Heart right ventricle (tissue), 16 donors: ENCODE measurements around the gene GPATCH3. TPM values are rescaled to one million over a fixed set of nuclear protein-coding genes. Genes with fewer than 3 reads are reported as not detected.

ENCODE experiments used
- ATAC-seq, 8 donors: fragments of 200-7000 bp; cut with Tn5 transposase; one replicate each; pipeline ENCODE4 v1.9.1; 2020; ENCODE audit warnings: mild to moderate bottlenecking in 8 of 8, moderate library complexity in 8 of 8, moderate number of reproducible peaks in 1 of 8
- DNase-seq, 2 donors: peaks; one replicate each; pipeline ENCODE4 v3.0.0-alpha.2; 2020
- H3K27ac ChIP-seq, 10 donors: fragments of 200-600 bp; sonication (generic) in 2 of 10; one replicate each; pipeline versions ENCODE4 v1.5.0 to v1.8.0; 2020 to 2022; ENCODE audit warnings: mild to moderate bottlenecking in 3 of 10
- H3K27me3 ChIP-seq, 7 donors: fragments of 200-600 bp; one replicate each; pipeline ENCODE4 v1.8.0; 2021 to 2022; ENCODE audit warnings: mild to moderate bottlenecking in 2 of 7
- H3K36me3 ChIP-seq, 9 donors: fragments of 200-600 bp; sonication (generic) in 1 of 9; one replicate each; pipeline versions ENCODE4 v1.5.0 to v1.8.0; 2020 to 2022; ENCODE audit warnings: mild to moderate bottlenecking in 2 of 9
- H3K4me1 ChIP-seq, 9 donors: fragments of 200-600 bp; sonication (generic) in 1 of 9; one replicate each; pipeline versions ENCODE4 v1.5.0 to v1.8.0; 2020 to 2022; ENCODE audit warnings: mild to moderate bottlenecking in 4 of 9
- H3K4me3 ChIP-seq, 10 donors: fragments of 200-600 bp; sonication (generic) in 2 of 10; one replicate each; pipeline versions ENCODE4 v1.5.0 to v1.8.0; 2020 to 2022; ENCODE audit warnings: mild to moderate bottlenecking in 7 of 10, moderate library complexity in 2 of 10
- H3K9me3 ChIP-seq, 11 donors: fragments of 200-600 bp in 10 of 11; sonication (generic) in 2 of 11; one replicate each; pipeline versions ENCODE4 v1.5.0 to v1.8.0; 2013 to 2022; ENCODE audit warnings: mild to moderate bottlenecking in 2 of 11, control low read depth in 1 of 11, moderate library complexity in 1 of 11
- CTCF ChIP-seq, 9 donors: fragments of 200-600 bp; sonication (generic) in 2 of 9; IDR thresholded peaks; one replicate each; pipeline versions ENCODE4 v1.5.0 to v1.8.0; 2021 to 2022; ENCODE audit warnings: antibody characterized with exemption in 9 of 9, mild to moderate bottlenecking in 5 of 9, moderate library complexity in 1 of 9
- WGBS, 2 donors: extraction: QIAGEN DNeasy Blood & Tissue Kit; methylation state at CpG; one replicate each; pipeline ENCODE4 v1.1.7; 2013; ENCODE audit warnings: inconsistent platforms in 1 of 2; 5-methylcytosine and 5-hydroxymethylcytosine counted together
- intact Hi-C, 10 donors: fragments of 100-400 bp; cut with DNase I; formaldehyde crosslinking; loops; one replicate each; pipeline versions ENCODE4 v1.11.1 to v1.14.2; 2022
- polyA plus RNA-seq, 2 donors: library from polyadenylated mRNA; stranded (reverse); fragments of 200-250 nt; gene quantifications; one replicate each; pipeline ENCODE4 v1.2.3, GENCODE V29; 2013
- total RNA-seq, 10 donors: library from RNA; stranded (reverse); fragmentation: NEBNext Ultra II Directional in 3 of 10; extraction: Animal tissue kit (Norgen Biotek cat#: 25700) in 3 of 10; gene quantifications; one replicate each; pipeline versions ENCODE4 v1.2.1 to v1.2.4, GENCODE V29; 2021 to 2023
- donor health status: Arrhythmogenic right ventricular cardiomyopathy.
- donor health status: ischemic (EF 13 %, LVEDD 7.1; RV severe dilation, severe dysfunction).
- donor health status: healthy with polysubstance abuse.
- donor health status: DM: no; HTN: yes; CAD: no.
- donor health status: DM: no; HTN: no; CAD: no.
- donor health status: ischemic (EF 25% LVEDD 6.9; RV normal size, moderate dysfunction).
- donor health status: ischemic (EF 25% LVEDD 5.7; RV mildly dilated, moderate dysfunction).
- donor health status: healthy.
- donor health status: DM: yes; HTN: yes; CAD: no.
- donor health status: Ischemic cardiomyopathy.
- donor health status: ischemic (EF 35%, LVEDD 5.7; RV mildly dilated, moderate dysfunction).
- donor health status: nonischemic (EF 11% LVEDD 7.7; RV severe dilation, severe dysfunction).
- donor health status: DM: yes; HTN: yes; CAD: no.
- donor health status: PGD.
- donor health status: ischemic (EF 29% LVEDD 5.4; RV normal size, mild dysfunction).
- donor health status: nonischemic (EF 23%, LVEDD 6.1; RV moderate dilation, normal function).

The GPATCH3 gene
- total and polyA plus RNA-seq, 12 donors = 6.5 to 19.5 (median 8.6) TPM

- no peak for ATAC-seq
- Histone ChIP-seq H3K27ac (no peak overlapping the region), H3K36me3 (peaks cover 0 to 64% (median 25%) of the 10 kb centered on the region in 9 donors), H3K4me3 (no peak overlapping the region), H3K27me3 (no peaks in the 10 kb centered on the region), H3K4me1 (peaks cover 10 to 29% (median 15%) of the 10 kb centered on the region in 9 donors), H3K9me3 (no peaks in the 10 kb centered on the region)
- intact Hi-C loops = no loop called here
- no peak for DNase-seq
- WGBS, 2 donors = 93 to 96% methylated on average over 9 of the region's 9 CpGs
- no peak for TF ChIP-seq CTCF (IDR thresholded peaks at IDR 0.05)
Observed at GRCh38 chr1:26897351-26897750, 2.9 kb downstream of the GPATCH3 start.

GRCh38 chr1:26894263-26894662 lies 6.0 kb downstream of the GPATCH3 start:
- H3K36me3 ChIP-seq = peaks cover 0 to 78% (median 29%) of the 10 kb centered on the region in 9 donors
- no peak overlapping the region for H3K27ac ChIP-seq
- H3K4me1 ChIP-seq = peaks cover 7 to 27% (median 19%) of the 10 kb centered on the region in 9 donors
- DNase-seq (no peak), ATAC-seq (no peak)
- no peak for TF ChIP-seq CTCF (IDR thresholded peaks at IDR 0.05)
- intact Hi-C loops = no loop called here
- 93 to 95% methylated on average over 13 of the region's 13 CpGs for WGBS, 2 donors
- H3K4me3 ChIP-seq = no peak overlapping the region
- H3K27me3 ChIP-seq = no peaks in the 10 kb centered on the region
- H3K9me3 ChIP-seq = no peaks in the 10 kb centered on the region

- intact Hi-C loops = loop anchor here in 1 of 10 donors (2.0 kb wide), 1 partner anchor 30 kb away; the partner anchor contains the start of gene NUDC
- Histone ChIP-seq H3K4me1 (peaks cover 4 to 41% (median 30%) of the 10 kb centered on the region in 9 donors), H3K4me3 (peak overlapping the region; percentile 59 to 99 (median 93)), H3K36me3 (peaks cover 0 to 85% (median 34%) of the 10 kb centered on the region in 9 donors), H3K27me3 (no peaks in the 10 kb centered on the region), H3K27ac (peak overlapping the region; percentile 82 to 98 (median 92)), H3K9me3 (no peaks in the 10 kb centered on the region)
- TF ChIP-seq CTCF (IDR thresholded peaks at IDR 0.05) = no peak
- ATAC-seq (peak; percentile 32 to 56 (median 50)), DNase-seq (no peak)
- WGBS, 2 donors = 2 to 3% methylated on average over 12 of the region's 12 CpGs
Observed at GRCh38 chr1:26890467-26890796, 9.8 kb downstream of the GPATCH3 start.

- Histone ChIP-seq H3K4me3 (peak within 1 kb of the TSS; percentile 59 to 99 (median 93)), H3K27me3 (no peaks in the 10 kb centered on the region), H3K27ac (peak within 1 kb of the TSS; percentile 82 to 98 (median 92)), H3K4me1 (peaks cover 4 to 39% (median 30%) of the 10 kb centered on the region in 9 donors), H3K9me3 (no peaks in the 10 kb centered on the region), H3K36me3 (peaks cover 0 to 85% (median 40%) of the 10 kb centered on the region in 9 donors)
- WGBS, 2 donors = 1 to 2% methylated on average over 89 of the region's 89 CpGs
- ATAC-seq = peak; percentile 91 to 96 (median 95)
- intact Hi-C loops = loop anchor here in 1 of 10 donors (2.0 kb wide), 1 partner anchor 31 kb away; the partner anchor contains the start of gene NUDC
- peak; percentile 80 to 82 for DNase-seq
- TF ChIP-seq CTCF (IDR thresholded peaks at IDR 0.05) = no peak
Observed at GRCh38 chr1:26889551-26890466, 10.5 kb downstream of the GPATCH3 start, which contains the start of gene GPN2. Gene GPN2, minus strand, starts transcription at chr1:26890283. Its CDS starts 187 bp downstream, at chr1:26890096.
